D721Med (cell line): ENCODE measurements around the gene GTPBP6.
A peak's percentile ranks its signal among the peaks of the same experiment; 100 is the strongest.
"Not testable (repeated sequence)": the region's sequence is repeated elsewhere in the genome, so short reads cannot be mapped to it uniquely, and the experiment has no call there.

ENCODE experiments used
- DNase-seq: peaks from one replicate; pipeline ENCODE4 v3.0.0; 2011; ENCODE audit warnings: low spot score; ENCODE audit not compliant: insufficient read length
- FAIRE-seq: peaks from 2 replicates; lab custom pipeline; 2011; peaks lifted over from hg19 to GRCh38; lab: Jason Lieb, UNC
- CTCF ChIP-seq: IDR thresholded peaks from 2 replicates; pipeline ENCODE4 v1.5.1; 2012; ENCODE audit warnings: mild to moderate bottlenecking, control low read depth; ENCODE audit not compliant: insufficient read depth; ENCODE audit errors: missing control alignments

Gene GTPBP6

DNA sequence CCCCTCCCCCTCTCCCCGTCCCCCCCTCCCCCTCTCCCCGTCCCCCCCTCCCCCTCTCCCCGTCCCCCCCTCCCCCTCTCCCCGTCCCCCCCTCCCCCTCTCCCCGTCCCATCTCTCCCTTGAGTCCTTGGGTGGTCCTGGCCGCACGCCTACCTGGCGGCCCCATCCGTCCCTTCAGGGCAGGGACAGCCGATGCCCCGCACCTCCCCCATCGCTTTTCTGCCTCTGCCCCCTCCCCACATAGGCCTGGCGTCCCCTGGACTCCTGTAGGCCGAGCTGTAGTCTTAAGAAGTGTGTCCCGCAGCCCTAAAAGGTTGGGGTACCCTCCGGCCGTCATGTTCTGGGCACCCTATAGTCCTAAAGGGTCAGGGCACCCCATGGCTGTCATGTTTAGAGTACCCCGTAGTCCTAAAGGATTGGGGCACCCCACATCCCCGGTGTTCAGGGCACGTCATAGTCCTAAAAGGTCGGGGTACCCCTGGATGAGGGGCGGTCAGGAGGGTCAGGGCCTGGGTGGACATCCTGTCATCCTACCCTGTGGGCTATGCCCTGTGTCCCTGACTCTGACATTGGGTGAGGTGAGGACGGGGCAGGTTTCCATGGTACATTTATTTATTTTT, 10.8 kb upstream of the GTPBP6 start:
- TF ChIP-seq CTCF, result no peak
- no peak for FAIRE-seq
- DNase-seq, result no peak

DNA sequence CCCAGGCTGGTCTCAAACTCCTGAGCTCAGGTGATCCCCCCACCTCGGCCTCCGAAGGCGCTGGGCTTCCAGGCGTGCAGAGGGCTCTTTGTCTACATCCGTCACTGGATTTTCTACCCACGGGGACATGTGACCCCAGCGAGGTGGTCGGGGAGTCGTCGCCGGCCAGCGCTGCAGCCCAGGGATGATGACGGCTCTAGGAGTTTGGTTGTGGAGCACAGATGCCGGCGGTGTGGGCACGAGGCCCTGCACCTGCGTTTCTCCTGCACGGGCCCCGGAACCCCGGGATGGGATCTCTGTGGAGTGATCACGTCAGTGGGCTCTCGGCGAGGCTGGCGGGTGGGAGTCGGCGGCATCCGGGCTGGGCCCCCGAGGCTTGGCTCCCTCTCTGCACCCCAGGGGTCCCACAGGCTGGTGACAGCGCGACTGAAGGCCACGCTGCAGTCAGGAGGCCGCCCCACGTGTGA, 9.1 kb upstream of the GTPBP6 start:
- DNase-seq (no peak), FAIRE-seq (no peak)
- TF ChIP-seq CTCF, result no peak

GRCh38 chrX:324664-325063, 6.1 kb upstream of the GTPBP6 start:
- not testable (repeated sequence) for FAIRE-seq, DNase-seq

GRCh38 chrX:323721-324628, 5.4 kb upstream of the GTPBP6 start:
- FAIRE-seq (peak; percentile 55), DNase-seq (no peak)
- peak; percentile 39 for TF ChIP-seq CTCF

DNA sequence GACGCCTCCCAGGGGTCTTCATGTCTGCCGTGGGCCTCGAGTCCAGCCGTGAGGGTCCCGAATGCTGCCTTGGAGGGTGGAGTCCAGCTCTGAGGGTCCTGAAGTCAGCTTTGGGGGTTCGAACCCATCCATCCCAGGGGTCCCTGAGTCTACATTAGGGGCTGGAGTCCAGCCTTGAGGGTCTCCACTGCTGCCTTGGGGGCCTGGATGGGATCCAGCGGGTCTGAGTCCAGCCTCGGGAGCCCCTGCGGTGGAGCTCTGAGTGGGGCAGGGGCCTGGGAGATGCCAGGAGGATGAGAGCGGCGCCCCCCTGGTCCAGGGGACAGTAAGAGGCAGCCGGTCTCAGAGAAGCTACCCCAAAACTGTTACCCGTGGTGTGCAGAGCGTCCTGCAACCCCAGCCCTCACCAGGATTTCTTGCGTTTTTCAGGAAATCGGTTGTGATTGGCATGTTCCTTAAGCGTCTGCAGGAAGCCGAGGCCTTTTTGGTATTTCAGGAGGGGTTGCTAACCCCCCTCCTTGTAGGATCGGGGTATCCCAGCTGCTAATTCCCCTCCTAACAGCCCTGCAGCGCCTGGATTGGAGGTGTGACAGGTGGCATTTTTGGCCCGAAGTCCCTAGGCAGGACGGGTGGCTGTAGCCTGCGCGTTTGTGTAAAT, 1.7 kb upstream of the GTPBP6 start:
- no peak for TF ChIP-seq CTCF
- no peak for FAIRE-seq

DNA sequence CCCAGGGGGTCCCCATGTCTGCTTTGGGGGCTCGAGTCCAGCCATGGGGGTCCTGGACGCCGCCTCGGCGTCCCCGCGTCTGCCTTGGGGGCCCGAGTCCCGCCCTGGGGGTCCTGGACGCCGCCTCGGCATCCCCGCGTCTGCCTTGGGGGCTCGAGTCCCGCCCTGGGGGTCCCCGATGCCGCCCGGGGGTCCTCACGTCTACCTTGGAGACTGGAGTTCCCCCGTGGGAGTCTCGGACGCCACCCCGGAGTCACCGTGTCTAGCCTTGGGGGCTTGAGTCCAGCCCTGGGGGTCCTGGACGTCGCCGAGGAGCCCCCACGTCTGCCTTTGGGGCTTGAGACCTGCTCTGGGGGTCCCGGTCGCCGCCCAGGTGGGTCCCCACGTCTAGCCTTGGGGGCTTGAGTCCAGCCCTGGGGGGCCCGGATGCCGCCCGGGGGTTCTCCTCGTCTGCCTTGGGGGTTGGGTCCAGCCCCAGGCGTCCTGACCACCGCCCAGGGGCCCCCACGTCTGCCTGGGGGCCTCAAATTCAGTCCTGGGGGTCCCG, 1.1 kb upstream of the GTPBP6 start:
- TF ChIP-seq CTCF, result no peak
- DNase-seq, result no peak
- FAIRE-seq, result no peak

More for the DNA sequence above, 1.7 kb upstream of the GTPBP6 start:
- no peak for DNase-seq

GRCh38 chrX:318068-318738, 393 bp downstream of the GTPBP6 start:
- DNase-seq, result no peak
- no peak for TF ChIP-seq CTCF
- no peak for FAIRE-seq
